Activated CD4-positive, alpha-beta T cell treated with anti-CD3 and anti-CD28 coated beads for 48 hours (primary cell): ENCODE data around the gene LRRC71.
"Not testable (repeated sequence)": the region's sequence is repeated elsewhere in the genome, so short reads cannot be mapped to it uniquely, and the experiment has no call there.

Source experiments
- DNase-seq: peaks from one replicate; pipeline ENCODE4 v3.0.0-alpha.2; 2020

Gene LRRC71

DNA sequence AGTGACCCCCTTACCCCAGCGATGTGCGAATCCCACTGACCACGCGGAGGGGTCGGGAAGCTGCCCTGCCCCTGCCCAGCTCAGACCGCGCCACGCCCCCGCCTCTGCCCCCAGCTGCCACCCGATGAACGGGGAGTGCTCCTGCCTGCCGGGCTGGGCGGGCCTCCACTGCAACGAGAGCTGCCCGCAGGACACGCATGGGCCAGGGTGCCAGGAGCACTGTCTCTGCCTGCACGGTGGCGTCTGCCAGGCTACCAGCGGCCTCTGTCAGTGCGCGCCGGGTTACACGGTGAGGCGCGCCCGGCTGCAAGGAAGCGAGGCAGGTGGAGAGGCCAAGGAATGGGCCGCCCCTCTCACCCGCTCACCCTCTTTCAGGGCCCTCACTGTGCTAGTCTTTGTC is 11.9 kb upstream of the LRRC71 start:
- no peak for DNase-seq

DNA sequence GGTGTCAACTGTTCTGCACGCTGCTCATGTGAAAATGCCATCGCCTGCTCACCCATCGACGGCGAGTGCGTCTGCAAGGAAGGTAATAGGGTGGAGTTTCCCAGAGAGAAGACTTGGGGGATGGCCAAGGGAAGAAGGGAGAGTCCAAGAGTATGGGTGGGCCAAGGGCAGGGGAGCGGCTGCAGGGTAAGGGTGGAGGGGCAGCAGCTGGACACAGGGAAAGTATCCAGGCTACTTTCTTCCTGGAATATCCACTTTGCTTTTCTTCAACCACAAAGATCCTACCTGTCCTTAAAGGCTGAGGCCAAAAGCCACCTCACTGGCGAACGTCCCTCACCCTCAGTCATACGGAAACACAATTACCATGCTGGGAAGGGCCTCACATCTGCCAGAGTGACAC is 11.5 kb upstream of the LRRC71 start:
- DNase-seq = no peak

DNA sequence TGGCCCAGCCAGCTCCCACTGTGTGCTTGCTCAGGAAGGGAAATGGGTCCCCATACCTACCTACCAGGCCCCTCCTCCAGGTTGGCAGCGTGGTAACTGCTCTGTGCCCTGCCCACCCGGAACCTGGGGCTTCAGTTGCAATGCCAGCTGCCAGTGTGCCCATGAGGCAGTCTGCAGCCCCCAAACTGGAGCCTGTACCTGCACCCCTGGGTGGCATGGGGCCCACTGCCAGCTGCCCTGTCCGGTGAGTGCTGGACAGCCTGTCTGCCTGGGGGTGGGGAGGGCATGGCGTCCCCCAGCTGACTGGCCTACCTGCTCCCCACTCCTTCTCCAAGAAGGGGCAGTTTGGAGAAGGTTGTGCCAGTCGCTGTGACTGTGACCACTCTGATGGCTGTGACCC is 10.8 kb upstream of the LRRC71 start:
- no peak for DNase-seq

DNA sequence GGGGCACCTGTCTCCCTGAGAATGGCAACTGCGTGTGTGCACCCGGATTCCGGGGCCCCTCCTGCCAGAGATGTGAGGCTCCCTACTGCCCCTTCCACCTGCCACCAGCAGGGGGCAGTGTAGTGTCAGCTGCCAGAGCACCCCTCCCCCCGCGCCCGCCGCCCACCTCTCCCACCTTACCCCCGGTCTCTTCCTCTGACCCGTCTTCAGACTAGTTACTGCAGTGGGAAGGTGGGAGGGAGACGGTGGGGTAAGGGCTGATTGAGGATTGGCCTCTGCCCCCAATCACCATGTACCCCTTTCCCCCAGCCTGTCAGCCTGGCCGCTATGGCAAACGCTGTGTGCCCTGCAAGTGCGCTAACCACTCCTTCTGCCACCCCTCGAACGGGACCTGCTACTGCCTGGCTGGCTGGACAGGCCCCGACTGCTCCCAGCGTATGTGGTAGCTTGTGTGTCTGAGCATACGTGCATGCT is 10.1 kb upstream of the LRRC71 start:
- peak; percentile 74 for DNase-seq

DNA sequence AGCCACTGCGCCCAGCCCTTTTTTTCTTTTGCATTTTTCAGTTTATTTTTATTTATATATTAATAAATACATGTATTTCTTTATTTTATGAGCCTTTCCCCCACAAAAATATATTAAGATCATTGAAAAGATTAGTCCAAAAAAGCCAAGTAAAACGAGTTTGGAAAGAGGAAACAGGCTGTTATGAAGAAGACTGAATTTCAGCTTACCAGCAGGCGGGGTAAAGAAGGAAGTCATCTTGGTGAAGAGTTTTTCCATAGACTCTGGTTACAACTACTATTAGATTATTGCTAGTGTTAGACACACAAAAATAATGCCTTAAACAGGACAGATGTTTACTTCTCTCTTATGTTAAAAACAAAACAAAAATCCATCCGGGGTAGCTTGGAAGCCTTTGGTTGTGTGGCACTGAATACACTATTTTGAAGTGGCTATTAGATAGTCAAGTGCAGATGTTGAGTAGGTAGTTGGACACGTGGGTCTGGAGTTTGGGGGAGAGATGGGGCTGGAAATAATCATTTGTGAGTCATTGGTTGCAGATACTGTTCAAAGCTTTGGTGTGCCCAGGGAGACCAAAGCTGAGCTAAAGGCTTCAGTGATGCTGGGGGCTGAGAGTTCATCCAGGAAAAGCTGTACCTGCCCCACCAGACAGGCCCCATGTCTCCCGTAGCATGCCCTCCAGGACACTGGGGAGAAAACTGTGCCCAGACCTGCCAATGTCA is 8.7 kb upstream of the LRRC71 start:
- no peak for DNase-seq

DNA sequence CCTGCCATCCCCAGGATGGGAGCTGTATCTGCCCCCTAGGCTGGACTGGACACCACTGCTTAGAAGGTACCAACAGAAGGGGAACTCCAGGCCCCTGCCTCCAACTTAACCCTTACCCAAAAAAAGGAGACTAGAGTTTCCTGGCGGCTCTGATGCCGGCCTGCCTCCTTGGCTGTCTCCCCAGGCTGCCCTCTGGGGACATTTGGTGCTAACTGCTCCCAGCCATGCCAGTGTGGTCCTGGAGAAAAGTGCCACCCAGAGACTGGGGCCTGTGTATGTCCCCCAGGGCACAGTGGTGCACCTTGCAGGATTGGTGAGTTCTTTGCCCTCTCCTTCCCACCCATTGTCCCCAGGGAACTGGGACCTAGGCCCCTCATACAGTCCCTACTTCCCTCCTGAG is 8.1 kb upstream of the LRRC71 start:
- no peak for DNase-seq

DNA sequence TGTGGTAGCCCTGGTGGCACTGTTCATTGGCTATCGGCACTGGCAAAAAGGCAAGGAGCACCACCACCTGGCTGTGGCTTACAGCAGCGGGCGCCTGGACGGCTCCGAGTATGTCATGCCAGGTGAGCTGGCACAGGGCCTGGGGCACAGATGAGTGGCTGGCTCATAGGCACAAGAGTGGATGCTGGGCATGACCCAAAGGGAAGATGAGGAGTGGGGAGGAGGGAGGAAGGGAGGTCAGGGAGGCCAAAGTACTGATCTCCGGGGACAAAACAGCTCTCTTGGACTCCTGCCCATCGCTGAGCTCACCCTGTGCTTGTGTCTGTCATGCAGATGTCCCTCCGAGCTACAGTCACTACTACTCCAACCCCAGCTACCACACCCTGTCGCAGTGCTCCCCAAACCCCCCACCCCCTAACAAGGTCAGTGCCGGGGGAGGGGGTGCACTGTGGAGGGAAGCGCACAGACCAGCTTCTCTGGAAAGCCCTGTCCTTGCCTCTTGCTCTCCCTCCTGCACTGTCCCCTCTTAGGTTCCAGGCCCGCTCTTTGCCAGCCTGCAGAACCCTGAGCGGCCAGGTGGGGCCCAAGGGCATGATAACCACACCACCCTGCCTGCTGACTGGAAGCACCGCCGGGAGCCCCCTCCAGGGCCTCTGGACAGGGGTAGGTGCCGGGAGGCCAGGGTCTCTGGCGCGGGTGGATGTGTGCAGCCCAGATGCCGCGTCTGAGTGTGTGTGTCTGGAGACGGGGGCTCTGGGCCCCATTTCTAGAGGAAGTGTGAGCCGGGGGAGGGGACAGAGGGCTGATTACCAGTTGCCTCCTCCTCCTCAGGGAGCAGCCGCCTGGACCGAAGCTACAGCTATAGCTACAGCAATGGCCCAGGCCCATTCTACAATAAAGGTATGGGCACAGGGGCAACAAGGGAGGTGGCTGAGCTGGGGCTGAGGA is 7.3 kb upstream of the LRRC71 start:
- DNase-seq = no peak

DNA sequence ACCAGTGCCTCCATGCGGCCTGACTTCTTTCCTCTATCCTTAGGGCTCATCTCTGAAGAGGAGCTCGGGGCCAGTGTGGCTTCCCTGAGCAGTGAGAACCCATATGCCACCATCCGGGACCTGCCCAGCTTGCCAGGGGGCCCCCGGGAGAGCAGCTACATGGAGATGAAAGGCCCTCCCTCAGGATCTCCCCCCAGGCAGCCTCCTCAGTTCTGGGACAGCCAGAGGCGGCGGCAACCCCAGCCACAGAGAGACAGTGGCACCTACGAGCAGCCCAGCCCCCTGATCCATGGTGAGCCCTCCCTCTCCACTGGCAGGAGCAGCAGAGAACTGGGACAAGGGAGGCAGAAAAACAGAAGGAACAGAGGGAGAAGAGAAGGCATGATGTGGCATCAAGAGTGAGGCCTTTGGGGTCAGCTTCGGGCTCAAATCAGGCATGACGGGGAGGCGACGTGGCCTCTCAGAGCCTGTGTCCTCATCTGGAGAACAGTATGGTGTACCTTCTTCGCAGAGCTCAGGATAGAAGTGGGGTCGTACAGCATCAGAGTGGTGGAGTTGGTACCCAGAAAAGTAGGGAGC is 6.5 kb upstream of the LRRC71 start:
- no peak for DNase-seq

DNA sequence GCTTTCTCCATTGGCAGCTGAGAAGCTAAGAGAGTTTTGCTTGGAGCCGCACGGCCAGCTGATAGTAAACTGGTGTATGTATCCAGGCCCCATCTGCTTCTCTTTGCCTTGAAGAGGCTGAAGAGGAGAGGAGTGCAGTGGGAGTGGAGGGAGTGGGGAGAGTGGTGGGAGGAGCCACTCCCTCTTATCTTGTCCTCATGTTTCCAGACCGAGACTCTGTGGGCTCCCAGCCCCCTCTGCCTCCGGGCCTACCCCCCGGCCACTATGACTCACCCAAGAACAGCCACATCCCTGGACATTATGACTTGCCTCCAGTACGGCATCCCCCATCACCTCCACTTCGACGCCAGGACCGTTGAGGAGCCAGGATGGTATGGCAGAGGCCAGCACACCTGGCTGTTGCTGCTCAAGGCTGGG is 6.0 kb upstream of the LRRC71 start:
- no peak for DNase-seq

DNA sequence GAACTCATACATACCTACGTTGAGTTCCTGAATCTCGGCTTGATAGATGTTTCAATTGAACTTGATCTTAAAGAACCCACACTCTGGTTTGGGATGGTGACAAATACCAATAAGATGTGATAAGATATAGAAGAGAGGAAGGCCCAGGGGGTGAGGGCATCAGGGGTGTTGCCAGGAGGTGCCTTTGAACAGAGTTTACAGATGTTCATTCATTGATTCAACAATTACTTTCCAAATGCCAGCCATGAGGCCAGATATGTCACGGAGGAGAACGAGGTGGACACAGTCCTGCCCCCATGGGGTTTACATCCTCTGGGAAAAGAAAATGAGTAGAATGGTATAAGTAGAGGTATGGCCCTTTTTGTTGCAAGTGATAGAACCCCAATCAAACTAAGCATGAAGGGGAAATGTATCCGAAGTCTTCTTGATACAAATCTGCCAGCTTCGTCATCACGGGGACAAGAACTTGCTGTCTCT is 659 bp downstream of the LRRC71 start:
- DNase-seq = no peak

DNA sequence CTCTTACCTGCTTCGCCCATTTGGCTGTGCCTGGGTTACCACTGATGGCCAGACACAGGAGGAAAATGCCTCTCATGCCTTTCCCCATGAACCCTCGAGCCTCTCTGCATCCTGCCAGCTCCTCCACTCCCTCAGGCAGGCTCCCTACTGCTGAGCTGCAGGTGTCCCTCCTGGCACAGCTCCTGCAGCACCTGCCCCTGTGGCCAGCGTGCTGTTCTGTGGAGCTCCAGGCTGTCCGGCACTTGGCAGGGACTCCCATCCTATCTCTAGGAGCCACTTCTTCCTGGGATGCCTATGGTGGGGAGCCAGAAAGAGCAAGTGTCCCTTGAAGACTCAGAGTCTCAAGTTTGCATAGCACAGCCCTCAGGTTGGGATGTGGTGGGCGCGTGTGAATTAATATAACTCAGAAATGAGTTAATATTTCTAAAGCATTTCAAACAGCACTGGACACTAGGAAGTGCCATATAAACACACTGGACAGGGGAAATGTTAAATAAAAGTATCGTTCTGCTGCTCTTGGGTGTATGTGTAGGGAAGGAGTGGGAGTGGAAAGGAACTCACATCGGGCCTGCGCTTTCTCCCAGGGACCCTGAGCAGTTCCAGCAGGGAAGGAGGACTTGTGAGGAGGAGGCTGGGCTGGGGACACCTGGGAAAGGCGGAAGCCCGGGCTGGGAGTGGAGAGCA is 2.7 kb downstream of the LRRC71 start:
- no peak for DNase-seq

DNA sequence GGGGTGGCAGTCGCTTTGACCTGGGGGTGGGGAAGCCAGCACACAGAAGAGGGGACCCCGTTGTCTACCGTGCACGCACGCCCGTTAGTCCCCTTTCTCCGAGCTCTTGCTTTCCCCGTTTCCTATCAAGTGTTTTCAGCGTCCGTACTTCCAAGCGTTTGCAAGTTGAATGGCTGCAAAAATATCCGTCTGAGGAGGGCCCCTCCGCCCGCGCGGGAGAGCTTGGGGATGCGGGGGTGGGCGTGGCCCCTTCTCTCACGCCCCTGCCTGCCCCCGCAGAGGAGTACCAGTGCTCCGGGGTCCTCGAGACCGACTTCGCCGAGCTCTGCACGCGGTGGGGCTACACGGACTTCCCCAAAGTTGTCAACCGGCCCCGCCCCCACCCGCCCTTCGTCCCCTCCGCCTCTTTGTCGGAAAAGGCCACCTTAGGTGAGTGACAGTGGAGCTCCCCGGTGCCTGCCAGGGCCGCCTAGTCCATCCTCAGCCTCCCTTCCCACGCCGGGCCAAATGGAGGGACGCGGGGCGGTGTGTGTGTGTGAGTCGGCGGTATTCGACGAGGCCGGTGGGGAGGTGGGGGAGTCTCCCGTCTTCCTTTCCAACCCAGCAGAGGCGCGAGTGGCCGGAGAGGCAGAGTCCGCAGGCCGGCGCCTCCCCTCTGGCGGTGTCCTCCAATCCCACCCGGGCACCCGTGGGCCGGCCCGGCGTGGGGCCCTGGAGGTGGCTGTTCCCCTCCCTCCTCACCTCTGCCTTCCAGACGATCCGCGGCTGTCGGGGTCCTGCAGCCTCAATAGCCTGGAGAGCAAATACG is 3.4 kb downstream of the LRRC71 start:
- no peak for DNase-seq

DNA sequence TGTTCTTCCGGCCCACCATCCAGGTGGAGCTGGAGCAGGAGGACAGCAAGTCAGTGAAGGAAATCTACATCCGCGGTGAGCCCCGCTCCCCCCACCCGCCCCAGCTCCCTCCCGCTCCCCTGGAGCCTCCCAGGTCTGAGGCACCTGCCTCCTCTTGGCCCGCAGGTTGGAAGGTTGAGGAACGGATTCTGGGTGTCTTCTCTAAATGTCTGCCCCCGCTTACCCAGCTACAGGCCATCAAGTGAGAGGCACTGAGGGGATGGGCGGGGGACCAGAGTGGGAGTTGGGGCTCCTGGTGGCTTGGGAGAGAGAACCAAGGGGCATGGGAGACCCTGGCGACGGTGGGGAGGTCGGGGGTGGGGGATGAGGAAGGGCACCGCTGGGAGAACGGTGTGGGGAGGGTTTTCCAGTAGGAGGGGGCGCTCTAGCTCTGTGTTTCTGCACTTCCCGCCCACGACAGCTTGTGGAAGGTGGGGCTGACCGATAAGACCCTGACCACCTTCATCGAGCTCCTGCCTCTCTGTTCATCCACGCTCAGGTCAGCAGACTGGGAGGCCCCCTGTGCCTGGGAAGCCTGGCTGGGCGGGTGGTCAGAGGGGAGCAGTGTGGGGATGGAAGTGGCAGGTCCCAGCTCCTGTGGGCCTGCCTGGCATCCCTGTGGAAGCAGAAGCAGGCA is 4.2 kb downstream of the LRRC71 start:
- no peak for DNase-seq

DNA sequence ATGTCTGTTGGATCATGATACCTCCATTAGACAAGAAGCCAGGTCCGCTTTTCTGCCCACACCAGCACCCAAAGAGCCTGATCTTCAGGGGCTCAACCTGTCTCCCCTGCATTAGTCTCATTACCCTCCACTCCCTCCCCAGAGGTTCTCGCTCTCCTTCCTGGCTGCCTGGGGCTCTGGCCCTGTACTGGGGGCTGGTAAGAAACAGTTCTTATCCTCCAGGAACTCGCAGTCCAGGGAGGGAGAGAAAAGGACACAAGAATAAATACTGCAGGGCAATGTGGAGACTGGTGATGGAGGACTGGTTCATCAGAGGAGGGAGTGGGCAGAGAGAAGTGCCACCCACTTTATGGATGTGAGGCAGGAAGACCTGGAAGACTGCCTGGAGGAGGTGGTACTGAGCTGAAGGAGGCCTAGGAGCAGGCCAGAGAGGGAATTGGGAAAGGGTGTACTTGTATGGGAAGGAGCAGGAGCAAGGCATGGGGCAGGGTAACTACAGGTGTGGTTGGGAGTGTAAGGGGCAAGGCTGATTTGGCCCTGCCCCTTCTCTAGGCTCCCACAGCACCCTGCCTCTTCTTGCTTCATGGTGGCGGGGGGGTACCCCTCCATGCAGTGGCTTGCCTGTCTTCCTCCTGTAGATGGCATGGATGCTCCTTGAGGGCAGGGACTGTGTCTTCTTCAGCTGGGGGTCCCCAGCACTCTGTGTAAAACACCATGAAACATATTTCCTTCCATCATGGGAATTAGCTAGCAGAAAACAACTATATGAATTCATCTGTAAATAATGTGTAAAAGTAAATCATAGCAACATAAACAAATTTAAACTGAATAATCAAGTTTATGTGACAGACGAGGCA is 5.0 kb downstream of the LRRC71 start:
- DNase-seq = no peak

DNA sequence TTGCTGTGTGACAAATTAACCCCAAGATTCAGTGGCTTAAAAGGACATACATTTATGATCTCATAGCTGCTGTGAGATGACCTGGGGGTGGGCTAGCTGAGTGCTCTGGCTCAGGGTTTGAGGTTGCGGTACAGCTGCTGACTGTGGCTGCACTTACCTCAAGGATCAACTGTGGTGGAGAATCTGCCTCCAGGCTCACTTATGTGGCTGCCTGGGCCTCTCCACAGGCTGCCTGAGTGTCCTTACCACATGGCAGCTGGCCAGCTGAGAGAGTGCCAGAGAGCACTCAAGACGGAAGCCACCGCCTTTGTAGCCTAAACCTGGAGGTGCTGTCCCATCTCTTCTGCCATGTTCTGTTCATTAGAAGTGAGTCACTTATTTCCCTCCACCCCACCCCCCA is 5.7 kb downstream of the LRRC71 start:
- DNase-seq = peak; percentile 76

DNA sequence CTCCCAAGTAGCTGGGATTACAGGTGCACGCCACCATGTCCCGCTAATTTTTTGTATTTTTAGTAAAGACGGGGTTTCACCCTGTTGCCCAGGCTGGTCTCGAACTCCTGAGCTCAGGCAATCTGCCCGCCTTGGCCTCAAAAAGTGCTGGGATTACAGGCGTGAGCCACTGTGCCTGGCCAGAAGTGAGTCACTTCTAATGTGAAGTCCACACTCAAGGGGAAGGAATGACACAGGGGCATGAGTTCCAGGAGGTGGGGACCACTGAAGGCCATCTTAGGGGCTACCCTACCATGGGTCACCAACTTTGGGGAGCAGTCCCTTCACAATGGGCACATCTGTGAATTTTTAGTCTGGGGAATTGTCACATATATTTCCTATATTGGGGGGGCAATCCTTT is 6.3 kb downstream of the LRRC71 start:
- DNase-seq = not testable (repeated sequence)

DNA sequence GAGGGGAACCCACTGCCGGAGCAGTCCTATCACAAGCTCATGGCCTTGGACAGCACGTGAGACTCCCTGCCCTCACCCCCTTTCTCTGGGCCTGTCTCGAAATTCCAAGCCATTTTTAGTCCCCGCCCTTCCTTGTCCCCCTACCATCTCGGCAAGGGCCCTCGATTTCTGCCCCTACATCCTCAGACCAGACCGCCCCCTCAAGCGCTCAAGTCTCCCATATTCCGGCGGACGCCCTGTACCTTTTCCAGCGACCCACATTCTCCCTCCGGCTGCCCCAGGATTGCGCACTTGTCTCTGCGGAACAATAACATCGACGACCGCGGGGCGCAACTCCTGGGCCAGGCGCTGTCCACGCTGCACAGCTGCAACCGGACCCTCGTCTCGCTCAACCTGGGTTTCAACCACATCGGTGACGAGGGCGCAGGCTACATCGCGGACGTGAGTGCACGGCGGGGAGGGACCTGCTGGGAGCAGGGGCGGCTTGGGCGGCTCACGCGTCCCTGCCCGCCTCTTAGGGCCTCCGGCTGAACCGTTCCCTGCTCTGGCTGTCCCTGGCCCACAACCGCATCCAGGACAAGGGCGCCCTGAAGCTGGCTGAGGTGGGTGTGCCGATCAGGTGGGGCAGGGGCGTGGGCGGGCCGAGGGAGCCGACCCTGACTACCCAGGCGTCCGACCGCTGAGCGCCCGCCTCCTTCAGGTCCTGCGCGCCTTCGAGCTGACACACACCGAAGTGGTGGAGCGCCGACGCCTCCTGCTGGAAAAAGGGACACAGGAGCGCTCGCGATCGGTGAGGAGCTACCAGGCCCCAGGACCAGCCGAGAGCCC is 7.0 kb downstream of the LRRC71 start:
- DNase-seq = peak; percentile 85

DNA sequence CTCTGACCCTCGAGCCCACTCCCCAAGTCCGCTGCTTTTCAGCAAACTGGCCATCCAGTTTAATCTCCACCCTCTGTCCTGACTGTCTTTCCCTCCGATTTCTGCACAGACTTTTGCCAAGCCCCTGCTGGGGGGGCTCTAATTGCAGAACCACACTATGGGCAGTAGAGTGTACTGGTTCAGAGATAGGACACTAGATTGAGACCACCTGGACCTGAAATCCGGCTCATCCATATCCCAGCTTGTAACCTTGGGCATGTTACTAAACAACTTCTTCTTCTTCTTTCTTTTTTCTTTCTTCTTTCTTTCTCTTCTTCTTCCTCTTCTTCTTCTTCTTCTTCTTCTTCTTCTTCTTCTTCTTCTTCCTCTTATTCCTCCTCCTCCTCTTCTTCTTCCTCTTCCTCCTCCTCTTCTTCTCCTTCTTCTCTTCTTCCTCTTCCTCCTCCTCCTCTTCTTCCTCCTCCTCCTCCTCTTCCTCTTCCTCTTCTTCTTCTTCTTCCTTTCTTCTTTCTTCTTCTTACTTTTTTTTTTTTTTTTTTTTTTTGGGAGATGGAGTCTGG is 7.7 kb downstream of the LRRC71 start:
- DNase-seq = no peak

DNA sequence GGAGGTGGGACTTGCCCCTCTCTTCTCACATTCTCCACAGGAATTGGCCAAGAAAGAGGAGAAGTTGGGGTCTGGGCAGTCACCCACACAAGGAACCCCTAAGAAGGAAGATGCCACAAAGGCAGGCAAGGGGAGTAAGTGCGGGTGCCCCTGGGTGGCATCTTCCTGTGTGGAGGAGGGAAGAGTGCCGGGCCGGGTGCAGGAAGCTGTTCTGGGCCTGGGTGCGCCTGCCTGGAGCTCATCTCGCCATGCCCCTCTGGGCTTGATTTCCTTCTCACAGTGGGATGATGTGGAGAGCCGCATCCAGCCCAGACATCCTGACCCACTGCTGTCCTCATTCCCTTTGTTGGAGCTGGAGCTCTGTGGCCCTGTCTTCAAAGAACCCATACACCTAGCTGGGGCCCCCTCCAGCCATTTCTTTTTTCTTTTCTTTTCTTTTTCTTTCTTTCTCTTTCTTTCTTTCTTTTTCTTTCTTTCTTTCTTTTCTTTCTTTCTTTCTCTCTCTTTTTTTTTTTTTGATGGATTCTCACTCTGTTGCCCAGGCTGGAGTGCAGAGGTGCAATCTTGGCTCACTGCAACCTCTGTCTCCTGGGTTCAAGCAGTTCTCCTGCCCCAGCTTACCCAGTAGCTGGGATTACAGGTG is 9.3 kb downstream of the LRRC71 start:
- DNase-seq = no peak
